Uterus (tissue), 2 donors: ENCODE data around the gene TIGD6.

Experiments
- CTCF ChIP-seq, 4 experiments: fragments of 200-600 bp in 2 of 4; fragments of 450-650 bp in 2 of 4; sonication (generic) in 2 of 4; IDR thresholded peaks; one replicate each; pipeline ENCODE4 v1.5.1; 2016 to 2019; ENCODE audit warnings: antibody characterized with exemption in 4 of 4, mild to moderate bottlenecking in 2 of 4, moderate library complexity in 1 of 4
- POLR2A ChIP-seq, 2 donors: fragments of 450-650 bp; IDR thresholded peaks; one replicate each; pipeline ENCODE4 v1.6.1; 2016; ENCODE audit warnings: antibody characterized with exemption in 2 of 2, mild to moderate bottlenecking in 1 of 2, moderate library complexity in 1 of 2

DNA sequence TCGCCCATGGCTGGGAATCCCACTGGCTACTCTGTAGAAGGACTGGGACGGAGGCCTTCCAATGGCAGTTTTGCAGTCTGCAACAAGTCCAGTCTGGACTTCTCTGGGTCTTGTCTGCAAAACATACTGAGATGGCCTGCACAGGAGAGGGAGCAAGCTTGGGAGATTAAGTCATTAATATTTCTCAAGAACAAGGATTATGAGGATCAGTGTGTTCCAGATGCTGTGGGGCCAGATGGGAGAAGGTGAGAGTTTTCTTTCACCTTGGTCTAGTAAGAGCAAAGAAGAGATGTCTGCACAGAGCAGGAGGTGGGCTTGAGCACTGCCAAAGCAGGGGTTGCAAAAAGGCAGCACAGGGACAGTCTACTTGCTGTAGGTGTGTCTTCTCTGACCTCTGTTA lies 55.8 kb downstream of the TIGD6 start, which contains the start of gene PDE6A:
- TF ChIP-seq CTCF (IDR thresholded peaks at IDR 0.05) (no peak), POLR2A (IDR thresholded peaks at IDR 0.05) (no peak)
